22Rv1 (cell line): ENCODE measurements around the gene PRDM16.

ENCODE experiments used
- CTCF ChIP-seq: fragments of 450-650 bp; IDR thresholded peaks from 2 replicates; pipeline ENCODE4 v1.5.1; 2017; ENCODE audit warnings: mild to moderate bottlenecking
- ZFX ChIP-seq: fragments of 450-650 bp; IDR thresholded peaks from 2 replicates; pipeline ENCODE4 v1.6.1; 2017; ENCODE audit warnings: antibody characterized with exemption, borderline replicate concordance

- TF ChIP-seq CTCF (no peak), ZFX (no peak)
These were observed 221.4 kb downstream of the PRDM16 start for GRCh38 chr1:3290438-3290837.
